ENCODE data around the gene PXT1. TPM values are rescaled to one million over a fixed set of nuclear protein-coding genes. Genes with fewer than 3 reads are reported as not detected.
A peak's percentile ranks its signal among the peaks of the same experiment; 100 is the strongest.

PXT1 gene
- total RNA-seq, 1 donor from 2014 or later = not detected

DNA sequence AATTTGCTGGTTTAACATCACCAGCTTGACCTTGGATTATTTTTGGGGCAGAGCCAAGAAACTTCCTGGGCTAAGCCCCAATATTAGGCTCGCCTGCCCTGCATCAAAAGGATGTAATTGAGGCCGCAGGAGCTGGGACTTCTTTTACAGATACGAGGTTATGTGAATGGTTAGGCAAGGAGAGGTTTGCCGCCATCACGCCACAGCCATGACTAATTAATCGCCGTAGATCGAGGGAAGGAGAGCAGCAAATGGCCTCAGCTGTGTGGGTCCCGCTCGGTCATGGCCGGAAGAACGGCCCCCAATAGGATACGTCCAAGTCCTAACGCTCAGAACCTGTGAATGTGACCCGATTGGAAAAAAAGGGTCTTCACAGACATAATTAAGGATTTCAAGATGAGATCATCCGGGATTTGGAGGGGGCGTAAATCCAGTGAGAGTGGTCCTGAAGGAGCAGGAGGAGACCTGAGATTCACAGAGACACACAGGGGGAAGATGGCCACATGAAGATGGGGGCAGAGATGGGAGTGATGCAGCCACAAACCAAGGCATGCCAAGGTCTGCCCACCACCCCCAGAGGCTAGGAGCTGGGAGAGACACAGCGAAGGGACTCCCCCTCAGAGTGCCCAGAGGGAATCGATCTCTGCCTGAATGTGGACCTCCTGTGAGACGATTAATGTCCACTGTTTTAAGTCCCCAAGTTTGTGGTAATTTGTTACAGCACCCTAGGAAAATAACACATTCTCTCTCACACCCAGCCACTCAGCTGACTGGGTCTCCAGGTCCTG, 96.0 kb downstream of the PXT1 start:
- H3K9me3 Mint-ChIP-seq (ENCODE audit: unreplicated experiment) = no peaks in the 10 kb centered on the region
- peaks cover 2% of the 10 kb centered on the region for H3K27me3 Mint-ChIP-seq (ENCODE audit: unreplicated experiment)
- peak overlapping the region; percentile 30 for H3K4me3 Mint-ChIP-seq (ENCODE audit: unreplicated experiment)
- H3K4me1 Mint-ChIP-seq (ENCODE audit: low read depth, unreplicated experiment) = peaks cover 10% of the 10 kb centered on the region
- DNase-seq = no peak
- TF ChIP-seq, protein P1, sequence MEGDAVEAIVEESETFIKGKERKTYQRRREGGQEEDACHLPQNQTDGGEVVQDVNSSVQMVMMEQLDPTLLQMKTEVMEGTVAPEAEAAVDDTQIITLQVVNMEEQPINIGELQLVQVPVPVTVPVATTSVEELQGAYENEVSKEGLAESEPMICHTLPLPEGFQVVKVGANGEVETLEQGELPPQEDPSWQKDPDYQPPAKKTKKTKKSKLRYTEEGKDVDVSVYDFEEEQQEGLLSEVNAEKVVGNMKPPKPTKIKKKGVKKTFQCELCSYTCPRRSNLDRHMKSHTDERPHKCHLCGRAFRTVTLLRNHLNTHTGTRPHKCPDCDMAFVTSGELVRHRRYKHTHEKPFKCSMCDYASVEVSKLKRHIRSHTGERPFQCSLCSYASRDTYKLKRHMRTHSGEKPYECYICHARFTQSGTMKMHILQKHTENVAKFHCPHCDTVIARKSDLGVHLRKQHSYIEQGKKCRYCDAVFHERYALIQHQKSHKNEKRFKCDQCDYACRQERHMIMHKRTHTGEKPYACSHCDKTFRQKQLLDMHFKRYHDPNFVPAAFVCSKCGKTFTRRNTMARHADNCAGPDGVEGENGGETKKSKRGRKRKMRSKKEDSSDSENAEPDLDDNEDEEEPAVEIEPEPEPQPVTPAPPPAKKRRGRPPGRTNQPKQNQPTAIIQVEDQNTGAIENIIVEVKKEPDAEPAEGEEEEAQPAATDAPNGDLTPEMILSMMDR (IDR thresholded peaks at IDR 0.05; ENCODE audit: partially characterized antibody, unreplicated experiment) = no peak
- no peaks in the 10 kb centered on the region for H3K36me3 Mint-ChIP-seq (ENCODE audit: unreplicated experiment)
- no peak overlapping the region for H3K27ac Mint-ChIP-seq (ENCODE audit: unreplicated experiment)

DNA sequence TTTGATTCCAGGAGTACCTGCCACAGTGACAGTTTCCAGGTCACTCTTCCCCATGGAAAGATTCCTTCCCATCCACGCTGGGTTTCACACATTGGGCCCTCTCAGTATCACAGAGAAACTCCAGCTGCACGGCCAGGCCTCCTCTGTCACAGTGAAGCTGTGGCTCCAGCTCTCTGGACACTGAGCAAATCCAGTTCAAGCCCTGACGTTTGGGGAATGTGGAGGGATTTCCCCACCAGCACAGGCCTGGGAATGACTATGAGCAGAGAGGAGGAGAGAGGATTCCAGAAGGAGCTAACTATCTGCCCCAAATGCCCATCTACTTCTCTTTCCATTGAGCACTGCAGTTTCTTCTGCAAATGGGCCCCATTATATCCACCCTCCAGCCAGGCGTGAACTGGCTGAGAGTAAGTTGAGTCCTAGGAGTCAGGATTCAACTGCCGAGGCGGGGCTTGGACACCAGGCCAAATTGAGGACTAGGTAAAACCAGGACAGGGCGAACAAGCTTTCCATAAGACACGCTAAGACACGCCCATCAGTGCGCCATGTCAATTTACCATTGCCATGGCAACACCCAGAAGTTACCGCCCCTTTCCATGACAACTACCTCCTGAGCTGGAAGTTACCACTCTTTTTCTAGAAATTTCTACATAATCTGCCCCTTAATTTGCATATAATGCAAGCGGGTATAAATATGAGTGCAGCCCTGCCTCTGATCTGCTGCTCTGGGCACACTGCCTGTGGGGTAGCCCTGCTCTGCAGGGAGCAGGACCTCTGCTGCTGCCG, 96.8 kb downstream of the PXT1 start:
- TF ChIP-seq, protein P1 (IDR thresholded peaks at IDR 0.05; ENCODE audit: partially characterized antibody, unreplicated experiment) = no peak
- Mint-ChIP-seq H3K9me3 (ENCODE audit: unreplicated experiment) (no peaks in the 10 kb centered on the region), H3K4me1 (ENCODE audit: low read depth, unreplicated experiment) (peaks cover 9% of the 10 kb centered on the region), H3K27ac (ENCODE audit: unreplicated experiment) (no peak overlapping the region), H3K27me3 (ENCODE audit: unreplicated experiment) (peaks cover 2% of the 10 kb centered on the region), H3K36me3 (ENCODE audit: unreplicated experiment) (no peaks in the 10 kb centered on the region), H3K4me3 (ENCODE audit: unreplicated experiment) (no peak overlapping the region)
- no peak for DNase-seq

DNA sequence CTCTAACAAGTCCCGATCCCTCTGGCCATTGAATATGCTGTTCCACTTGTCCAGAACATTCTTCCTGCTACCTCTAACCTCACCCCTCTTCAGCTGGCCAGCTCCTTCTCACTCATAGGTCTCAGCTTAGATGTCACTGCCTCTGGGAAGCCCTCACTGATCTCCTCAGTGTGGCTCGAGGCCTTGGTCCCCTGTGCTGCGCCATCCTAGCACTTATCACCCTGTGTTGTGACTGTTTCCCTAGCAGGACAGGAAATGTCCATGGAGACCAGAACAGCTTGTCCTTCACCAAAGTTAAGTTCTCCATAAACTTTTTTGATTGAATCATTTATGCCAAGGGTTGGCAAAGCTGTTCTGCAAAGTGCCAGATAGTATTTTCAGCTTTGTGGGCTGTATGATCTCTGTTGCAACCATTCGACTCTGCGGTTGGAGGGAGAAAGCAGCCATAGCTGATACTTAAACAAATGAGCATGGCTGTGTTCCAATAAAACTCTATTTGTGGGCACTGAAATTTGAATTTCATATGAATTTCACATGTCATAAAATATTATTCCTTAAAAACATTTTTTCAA, 99.5 kb downstream of the PXT1 start:
- Mint-ChIP-seq H3K27me3 (ENCODE audit: unreplicated experiment) (peaks cover 2% of the 10 kb centered on the region), H3K4me1 (ENCODE audit: low read depth, unreplicated experiment) (no peaks in the 10 kb centered on the region), H3K27ac (ENCODE audit: unreplicated experiment) (no peak overlapping the region), H3K4me3 (ENCODE audit: unreplicated experiment) (no peak overlapping the region), H3K9me3 (ENCODE audit: unreplicated experiment) (no peaks in the 10 kb centered on the region), H3K36me3 (ENCODE audit: unreplicated experiment) (no peaks in the 10 kb centered on the region)
- DNase-seq = no peak
- TF ChIP-seq, protein P1 (IDR thresholded peaks at IDR 0.05; ENCODE audit: partially characterized antibody, unreplicated experiment) = no peak

DNA sequence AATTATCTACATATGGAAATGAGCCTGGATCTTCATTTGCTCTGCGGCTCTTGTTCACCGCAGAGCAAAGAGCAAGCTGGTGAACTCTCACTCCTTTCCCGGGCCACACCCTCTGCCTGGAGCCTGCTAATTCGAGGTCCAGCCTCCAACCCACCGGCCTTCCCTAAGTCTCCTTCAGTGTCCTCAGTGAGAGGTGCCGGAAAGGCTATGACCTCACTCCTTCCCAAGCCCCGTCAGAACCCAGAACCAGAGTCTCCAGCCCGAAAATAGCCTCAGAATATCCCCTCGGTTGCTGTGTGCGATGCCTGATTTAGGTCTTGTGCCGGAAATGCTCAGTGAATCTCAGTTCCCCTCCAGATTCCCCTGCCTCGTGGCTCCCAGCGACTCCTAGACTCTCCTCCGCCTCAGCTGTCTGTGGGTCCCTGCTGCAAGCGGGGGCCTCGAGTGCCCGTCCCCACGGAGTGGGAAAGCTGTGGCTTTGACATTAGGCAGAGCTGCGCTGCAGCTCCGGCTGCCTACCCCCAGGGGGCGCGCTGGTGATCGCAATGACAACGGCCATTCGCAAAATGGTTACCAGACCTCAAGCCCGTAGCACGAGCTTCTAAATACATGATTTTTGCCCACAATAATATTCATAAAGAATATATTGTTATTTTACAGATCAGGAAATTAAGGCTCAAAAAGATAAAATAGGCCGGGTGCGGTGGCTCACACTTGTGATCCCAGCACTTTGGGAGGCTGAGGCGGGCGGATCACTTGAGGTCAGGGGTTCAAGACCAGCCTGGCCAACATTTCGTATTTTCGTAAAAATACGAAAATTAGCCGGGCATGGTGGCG, 101.8 kb downstream of the PXT1 start:
- Mint-ChIP-seq H3K27ac (ENCODE audit: unreplicated experiment) (peak overlapping the region; percentile 21), H3K4me3 (ENCODE audit: unreplicated experiment) (peak overlapping the region; percentile 82), H3K9me3 (ENCODE audit: unreplicated experiment) (peaks cover 2% of the 10 kb centered on the region), H3K4me1 (ENCODE audit: low read depth, unreplicated experiment) (no peaks in the 10 kb centered on the region), H3K27me3 (ENCODE audit: unreplicated experiment) (no peaks in the 10 kb centered on the region), H3K36me3 (ENCODE audit: unreplicated experiment) (no peaks in the 10 kb centered on the region)
- DNase-seq = peak; percentile 87
- TF ChIP-seq, protein P1 (IDR thresholded peaks at IDR 0.05; ENCODE audit: partially characterized antibody, unreplicated experiment) = peak; percentile 98

Other genes with a start within 250 kb of the PXT1 start
- gene BRPF3, start 246.1 kb downstream of the PXT1 start, total RNA-seq (ENCODE audit: unreplicated experiment) = 36.2 TPM
- gene PNPLA1, start 172.8 kb downstream of the PXT1 start, total RNA-seq (ENCODE audit: unreplicated experiment) = not detected
- not detected for gene BNIP5, start 106.0 kb downstream of the PXT1 start, total RNA-seq (ENCODE audit: unreplicated experiment)
- not detected for gene ETV7, start 55.2 kb downstream of the PXT1 start, total RNA-seq (ENCODE audit: unreplicated experiment)
- 29.1 TPM for gene KCTD20, start 146 bp upstream of the PXT1 start, total RNA-seq (ENCODE audit: unreplicated experiment)
- 55.1 TPM for gene STK38, start 104.6 kb upstream of the PXT1 start, total RNA-seq (ENCODE audit: unreplicated experiment)
- gene SRSF3, start 151.5 kb upstream of the PXT1 start, total RNA-seq (ENCODE audit: unreplicated experiment) = 288 TPM
- 41.3 TPM for gene CDKN1A, start 235.9 kb upstream of the PXT1 start, total RNA-seq (ENCODE audit: unreplicated experiment)

Measured in glutamatergic neuron (in vitro differentiated cells).